HG03095 (cell line): ENCODE results near the gene HDAC7.
A peak's percentile ranks its signal among the peaks of the same experiment; 100 is the strongest.
"Not testable (repeated sequence)": the region's sequence is repeated elsewhere in the genome, so short reads cannot be mapped to it uniquely, and the experiment has no call there.

ENCODE experiments used
- ATAC-seq: cut with Tn5 transposase; IDR thresholded peaks from one replicate; pipeline ENCODE4 v1.9.1; 2021; ENCODE audit warnings: moderate library complexity; ENCODE audit not compliant: unreplicated experiment

Gene HDAC7

DNA sequence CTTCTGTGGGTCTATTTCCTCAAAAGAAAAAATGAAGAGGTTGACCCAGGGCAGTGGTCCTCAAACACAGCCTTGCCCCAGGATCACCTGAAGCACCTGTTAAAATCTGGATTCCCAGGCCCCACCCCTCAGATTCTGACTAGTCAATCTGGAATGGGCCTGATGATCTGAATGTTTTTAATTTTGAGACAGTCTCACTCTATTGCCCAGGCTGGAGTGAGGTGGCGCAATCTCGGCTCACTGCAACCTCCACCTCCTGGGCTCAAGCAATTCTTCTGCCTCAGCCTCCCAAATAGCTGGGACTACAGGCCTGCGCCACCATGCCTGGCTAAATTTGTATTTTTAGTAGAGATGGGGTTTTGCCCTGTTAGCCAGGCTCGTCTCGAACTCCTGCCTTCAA lies 4.3 kb downstream of the HDAC7 start:
- ATAC-seq, result not testable (repeated sequence)

DNA sequence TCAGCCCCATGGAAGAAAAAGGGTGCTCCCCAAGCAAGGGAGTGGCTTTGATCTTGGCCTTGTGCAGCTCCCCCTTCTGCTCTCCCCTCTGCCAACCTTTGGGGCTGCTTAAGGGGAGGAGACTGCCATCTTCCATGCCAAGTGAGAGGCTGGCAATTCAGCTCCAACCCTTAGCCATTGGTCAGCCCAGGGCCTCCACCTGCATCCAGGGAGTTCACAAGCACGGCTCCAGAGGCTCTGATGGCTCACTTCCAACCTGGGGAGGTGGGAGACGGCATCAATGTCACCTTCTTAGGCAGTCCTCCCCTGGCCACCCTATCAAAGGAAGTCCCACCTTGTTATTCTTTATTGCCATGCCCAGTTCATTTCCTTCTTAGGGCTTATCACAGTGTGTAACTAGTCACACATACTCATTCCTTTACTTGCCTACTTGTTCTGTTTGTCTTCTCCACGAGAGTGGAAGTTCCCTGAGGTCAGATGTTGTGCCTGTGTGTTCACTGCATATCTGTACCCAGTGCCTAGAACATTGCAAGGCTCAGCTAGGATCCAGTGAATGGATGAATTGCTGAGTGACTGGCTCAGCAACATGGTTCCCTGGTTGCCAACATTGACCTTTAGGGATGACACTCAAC lies 5.0 kb downstream of the HDAC7 start:
- no peak for ATAC-seq

DNA sequence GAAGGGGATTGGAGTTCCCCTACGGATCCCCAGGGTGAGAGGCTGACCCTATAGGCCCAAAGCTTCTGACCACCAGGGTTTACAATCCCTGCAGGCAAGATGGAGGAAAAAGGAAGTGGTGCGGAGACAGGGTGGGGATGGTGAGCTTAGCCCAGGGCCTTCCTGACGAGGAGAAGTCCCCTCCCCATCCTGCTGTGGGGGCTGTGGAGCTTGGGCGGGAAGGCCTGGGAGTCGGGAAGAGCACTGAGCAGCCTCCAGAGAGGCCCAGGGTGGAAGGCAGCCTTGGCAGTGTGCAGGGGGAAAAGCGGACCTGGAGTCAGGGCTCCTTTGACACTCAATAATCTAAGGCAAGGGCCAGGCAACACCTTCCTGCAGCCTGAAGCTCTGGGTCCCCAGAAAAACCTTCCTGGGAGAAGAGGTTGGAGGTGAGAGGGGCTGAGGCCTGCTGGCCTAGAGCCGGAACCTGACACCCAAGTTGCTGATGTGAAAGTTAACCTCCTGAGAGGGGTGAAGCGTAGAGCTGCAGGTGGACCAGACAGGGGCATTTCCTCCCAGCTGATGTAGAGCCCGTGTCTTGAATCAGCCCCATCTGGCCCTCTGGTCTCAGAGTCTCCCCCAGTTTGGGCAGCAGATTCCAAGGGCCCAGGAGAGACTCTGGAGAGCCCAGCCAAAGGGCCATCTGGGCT lies 6.0 kb downstream of the HDAC7 start:
- ATAC-seq, result peak; percentile 36

DNA sequence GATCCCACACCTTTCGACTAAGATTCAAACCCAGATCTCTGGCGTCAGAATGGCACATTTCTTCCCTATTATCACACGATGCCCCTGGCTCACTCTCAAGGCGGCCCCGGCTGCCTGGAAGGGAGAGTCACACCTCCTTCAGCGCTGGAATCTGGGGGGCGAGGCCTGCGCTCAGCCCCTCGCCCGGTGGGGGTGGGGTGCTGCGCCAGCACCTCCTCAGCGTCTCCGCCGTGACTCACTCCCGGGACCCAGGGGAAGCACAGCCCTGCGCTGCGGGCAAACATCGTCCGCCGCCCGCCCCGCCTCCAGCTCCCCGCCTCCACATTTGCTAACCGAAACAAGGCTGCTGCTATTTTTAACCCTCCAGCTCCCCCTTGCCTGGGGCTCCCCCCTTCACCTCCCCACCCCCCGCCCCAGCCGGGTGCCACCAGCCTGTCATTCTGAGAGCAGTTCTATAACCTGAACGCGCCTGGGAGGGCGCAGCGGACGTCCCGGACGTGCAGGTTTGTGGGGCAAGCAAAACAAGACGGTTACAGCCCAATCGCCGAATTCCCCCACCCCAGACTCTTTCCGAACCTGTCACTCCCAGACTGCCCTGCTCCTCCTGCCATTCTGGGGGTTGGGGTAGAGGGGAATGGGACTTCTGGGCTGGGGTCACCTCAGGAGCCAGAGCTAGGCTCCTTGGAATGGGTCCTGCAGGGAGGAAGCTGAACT lies 6.7 kb downstream of the HDAC7 start:
- peak; percentile 67 for ATAC-seq

DNA sequence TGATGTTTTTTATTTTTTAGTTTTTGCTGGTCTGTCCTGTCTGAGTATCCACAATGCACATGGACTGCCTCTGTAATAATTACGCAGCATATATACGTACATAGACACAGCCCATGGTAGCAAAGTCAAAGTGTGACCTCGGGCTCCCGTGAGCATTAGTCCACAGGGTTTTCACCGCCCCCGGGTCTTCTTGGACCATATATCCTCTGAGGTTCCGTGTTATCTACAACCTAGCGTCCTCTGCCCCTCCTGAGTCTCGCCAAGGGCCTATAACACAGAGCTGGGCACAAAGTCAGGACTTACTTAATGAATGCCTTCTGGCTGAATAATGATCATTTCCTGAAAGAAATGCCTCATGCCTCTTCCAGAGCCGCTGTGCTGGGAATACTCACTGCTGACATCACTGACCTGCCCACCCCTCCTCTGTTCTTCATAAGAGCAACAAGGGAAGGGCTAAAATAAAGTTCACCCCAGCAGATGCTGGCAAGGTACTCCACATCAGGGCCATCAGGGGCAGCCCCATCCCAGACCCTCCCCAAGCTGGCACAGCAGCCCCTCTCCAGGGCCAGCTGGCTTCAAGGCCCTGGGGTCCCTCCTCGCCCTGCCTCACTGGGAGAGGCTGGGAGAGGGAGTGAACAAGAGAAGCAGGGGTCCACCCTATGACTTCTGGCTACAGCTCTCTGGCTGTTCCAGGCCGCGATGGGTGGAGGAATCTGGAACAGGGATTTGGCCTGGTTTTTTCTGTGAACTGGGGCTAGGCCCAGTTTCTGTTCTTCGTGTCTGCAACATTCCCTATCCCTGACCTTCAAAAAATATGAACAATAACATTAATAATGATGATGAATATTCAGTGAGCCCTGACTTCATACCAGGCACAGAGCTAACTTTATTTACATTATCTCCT lies 7.9 kb downstream of the HDAC7 start:
- no peak for ATAC-seq

DNA sequence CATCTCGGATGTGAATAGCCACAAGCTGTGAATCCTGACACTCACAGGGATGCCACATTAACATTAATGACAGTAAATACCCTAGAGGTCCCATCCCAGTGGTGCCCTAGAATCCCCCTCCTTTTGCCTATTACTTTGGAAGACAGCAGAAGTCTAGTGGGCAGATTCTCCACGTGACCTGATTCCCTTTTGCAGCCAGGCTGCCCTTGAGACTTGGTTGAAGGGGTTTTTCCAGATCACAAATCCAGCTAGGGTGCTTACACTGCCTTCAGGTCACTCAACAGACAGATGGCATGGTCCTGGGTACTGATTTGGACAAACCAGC lies 8.7 kb downstream of the HDAC7 start:
- no peak for ATAC-seq

DNA sequence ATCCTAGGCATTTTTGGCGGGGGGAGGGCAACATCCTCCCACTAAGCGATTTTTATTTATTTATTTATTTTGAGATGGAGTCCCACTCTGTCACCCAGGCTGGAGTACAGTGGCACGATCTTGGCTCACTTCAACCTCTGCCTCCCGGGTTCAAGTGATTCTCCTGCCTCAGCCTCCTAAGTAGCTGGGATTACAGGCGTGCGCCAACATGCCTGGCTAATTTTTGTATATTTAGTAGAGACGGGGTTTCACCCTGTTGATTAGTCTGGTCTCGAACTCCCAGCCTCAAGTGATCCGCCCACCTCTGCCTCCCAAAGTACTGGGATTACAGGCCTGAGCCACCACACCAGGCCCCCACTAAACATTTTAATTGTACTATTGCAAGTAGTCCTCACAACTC lies 10.2 kb downstream of the HDAC7 start:
- ATAC-seq, result not testable (repeated sequence)

DNA sequence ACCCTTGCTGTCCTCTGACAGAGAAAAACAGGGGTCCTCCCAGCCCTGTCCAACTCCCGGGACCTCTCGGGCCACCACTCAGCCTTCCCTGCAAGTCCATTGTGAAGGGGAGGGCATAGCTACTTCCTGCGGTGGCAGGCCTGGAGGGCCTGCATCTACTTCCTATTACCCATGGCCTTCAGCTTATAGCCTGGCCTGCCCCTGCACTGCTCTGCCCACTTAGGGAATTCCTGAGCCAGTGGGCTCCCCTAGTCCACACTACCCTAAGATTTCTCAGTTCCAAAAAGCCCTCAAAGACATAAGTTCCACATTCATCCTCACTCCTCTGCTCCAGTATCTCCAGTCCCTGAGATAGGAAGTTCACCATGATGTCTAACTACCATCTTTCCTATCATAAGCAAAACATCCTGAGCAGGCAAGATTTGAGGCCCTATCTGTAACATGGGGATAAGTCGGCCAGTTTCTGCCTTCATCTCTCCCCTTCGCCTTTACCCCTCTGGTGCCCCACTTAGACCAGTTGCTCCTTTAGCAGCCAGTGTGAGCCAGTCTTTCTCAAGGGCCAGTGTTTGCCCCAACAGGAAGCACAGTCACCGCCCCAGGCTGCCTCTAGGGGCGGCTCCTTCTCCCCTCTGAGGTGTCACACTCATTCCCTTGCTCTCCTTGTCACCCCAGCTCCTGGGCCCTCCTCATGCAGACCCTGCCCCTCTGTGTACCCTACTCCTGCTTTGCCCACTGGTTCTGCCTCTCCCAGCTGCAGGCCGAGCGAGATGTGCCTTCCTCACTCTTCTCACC lies 10.9 kb downstream of the HDAC7 start:
- ATAC-seq, result no peak

DNA sequence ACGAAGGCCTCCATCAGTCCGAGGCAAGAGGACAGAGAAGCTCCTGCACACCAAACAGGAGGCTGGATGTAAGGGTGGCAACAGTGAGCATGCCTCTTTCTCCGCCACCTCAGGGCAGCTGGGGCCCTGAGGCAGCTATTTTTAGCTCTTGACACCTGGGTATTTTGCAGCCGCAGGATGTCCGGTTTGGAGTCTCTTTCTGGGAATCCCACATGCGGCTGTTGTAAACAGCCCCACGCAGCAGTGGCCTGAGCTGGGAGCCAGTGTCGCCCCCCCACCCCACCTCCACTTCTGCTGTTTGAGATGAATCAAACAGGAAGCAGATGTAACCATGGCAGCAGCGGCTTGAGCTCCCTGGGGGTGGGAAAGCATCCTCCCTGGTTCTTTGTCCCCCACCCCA lies 11.7 kb downstream of the HDAC7 start:
- ATAC-seq, result no peak

DNA sequence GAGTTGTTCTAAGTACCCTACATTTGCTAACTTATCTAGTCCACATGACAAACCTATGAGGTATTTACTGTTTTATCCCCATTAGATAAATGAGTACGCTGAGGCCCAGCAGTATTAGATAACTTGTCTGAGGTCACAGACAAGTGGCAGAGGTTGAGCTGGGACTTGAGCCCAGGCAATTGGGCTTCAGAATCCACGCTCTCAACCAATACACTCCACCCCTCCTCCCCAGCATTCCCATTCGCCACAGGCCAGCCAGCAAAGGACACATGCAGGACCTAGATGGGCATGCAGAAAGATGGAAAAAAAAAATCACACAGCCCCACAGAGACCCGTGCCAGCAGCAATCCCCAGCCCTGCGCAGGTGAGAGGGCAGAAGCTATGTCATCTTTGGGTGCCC lies 12.4 kb downstream of the HDAC7 start:
- no peak for ATAC-seq

DNA sequence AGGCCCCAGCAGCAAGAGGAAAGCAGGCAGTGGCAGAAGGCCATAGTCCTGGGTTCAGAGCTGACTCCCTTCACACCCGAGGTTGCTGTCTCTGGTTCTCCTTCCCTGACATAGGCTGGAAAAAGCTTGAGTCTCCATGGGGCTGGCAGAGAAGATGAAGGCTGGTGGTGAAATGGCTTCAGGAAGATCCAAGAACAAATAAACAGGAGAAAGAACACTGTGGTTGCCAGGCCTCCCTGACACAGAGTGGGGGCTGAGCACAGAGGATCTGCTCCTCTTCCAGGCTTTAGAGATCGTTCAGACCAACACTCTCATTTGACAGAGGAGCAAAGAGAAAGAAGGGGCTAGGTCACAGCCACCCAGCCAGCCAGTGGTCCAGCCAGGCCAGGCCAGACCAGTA lies 14.3 kb downstream of the HDAC7 start:
- no peak for ATAC-seq

DNA sequence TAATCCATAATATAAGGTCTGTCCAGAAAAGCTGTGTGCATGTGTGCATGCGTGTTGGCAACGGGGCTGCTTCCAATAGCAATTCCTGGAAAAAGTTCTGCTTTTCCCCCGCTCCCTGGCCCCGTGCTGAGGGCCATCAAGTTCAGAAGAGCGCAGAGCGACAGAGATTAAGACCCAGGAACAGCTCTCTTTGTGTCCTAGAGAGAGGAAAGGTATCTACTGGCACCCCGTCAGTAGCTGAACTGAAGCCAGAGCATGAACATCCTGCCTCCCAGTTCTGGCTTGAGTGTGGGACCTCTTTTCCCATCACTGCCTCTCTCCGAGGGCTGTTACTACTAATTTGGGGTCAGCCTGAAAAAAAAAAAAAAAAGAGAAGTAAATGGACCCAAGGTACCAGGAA lies 15.5 kb downstream of the HDAC7 start:
- no peak for ATAC-seq

DNA sequence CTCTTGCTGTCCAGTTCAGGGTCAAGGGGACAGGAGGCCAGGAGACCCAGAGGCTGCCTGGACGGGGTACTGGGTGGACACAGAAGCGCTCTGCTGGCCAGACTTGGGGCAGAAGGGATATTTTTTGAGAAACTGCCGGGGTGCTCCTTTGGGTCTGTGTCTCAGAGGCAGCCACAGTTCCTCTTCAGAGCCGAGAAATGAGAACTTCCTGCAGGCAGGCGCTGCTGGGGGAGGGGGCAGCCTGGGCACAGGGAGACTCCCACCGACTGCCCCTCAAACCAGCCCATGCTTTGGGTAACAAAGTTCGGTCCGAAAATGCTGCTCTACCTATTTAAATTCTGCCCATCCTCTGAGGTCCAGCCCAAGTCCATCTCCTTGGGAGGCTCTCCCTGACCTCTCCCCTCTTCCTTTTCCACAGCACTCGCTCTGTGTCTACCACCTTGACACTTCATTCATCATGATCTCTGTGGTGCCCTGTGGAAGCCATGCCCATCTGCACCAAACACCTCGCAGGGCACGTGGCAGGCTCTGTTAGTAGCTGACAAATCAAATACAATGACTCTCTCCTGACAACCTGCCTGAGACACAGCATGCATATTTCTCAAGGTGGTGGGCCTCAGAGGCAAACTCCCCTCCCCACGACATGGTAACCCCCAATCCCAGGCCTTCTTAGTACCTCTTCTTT lies 16.4 kb downstream of the HDAC7 start:
- no peak for ATAC-seq

DNA sequence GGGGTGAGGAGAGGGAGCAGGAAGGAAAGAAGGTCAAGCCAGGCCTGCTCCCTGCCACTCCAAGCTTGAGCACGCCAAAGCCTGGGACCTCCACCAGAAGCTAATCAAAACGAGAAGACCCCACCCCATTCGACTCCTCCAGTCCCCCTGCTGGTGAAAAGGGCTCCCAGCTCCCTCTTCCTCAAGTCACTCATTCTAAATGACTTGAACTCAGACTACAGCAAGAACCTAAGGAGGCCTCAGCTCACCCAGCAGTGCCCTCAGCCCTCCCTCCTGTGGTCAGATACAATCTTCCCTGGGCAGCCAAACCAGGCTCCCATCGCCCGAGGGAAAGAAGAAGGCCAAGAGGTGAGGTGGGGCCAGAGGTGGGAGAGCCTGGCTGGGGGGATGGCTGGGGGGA lies 17.4 kb downstream of the HDAC7 start:
- no peak for ATAC-seq

DNA sequence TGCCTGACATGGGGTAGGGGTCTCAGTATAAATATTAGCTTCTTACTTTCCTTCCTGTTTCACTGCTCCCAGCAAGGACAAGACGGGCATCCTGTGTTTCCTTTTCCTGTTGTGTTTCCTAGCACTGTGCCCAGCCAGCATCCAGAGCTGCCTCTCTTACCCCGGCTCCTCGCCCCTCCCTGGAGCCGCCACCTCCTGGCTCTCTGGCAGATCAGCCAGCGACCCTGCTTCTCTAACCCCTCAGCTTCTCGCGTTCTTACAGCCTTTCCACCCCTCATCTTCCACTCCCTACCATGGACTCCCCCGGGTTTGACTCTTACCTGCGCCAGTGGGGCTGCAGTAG lies 17.8 kb downstream of the HDAC7 start:
- no peak for ATAC-seq

DNA sequence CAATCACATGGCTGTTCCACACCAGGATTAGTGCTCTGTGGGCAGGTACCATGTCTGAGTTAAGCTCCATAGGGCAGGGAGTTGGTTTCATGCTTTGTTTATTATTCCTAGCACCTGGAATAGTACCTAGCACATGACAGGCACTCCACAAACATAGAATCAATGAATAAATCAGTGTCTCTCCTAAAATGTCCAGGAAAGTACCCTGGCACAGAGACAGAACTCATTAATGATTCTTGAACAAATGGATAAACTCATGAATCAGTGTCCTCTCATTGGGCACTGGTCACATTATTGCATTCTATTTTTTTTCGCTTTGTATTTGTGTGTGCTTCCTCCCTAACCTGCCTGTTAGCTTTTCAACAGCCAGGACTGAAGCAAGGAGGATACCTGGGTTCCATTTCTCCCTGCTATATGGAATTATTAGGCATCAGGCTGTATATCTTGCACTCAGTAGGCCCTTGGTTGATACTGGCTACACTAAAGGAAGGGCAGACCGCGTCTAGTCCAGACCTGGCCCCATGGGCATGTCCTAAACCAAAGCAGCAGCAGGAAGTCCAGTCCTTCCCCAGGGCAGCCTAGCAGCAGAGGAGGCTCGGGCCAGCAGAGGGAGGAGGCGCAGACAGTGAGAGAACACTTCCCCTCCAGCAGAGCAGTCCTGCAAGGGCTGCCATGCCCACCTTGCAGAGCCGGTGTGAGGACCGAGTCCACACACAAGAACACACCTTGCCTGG lies 18.4 kb downstream of the HDAC7 start:
- ATAC-seq, result no peak

DNA sequence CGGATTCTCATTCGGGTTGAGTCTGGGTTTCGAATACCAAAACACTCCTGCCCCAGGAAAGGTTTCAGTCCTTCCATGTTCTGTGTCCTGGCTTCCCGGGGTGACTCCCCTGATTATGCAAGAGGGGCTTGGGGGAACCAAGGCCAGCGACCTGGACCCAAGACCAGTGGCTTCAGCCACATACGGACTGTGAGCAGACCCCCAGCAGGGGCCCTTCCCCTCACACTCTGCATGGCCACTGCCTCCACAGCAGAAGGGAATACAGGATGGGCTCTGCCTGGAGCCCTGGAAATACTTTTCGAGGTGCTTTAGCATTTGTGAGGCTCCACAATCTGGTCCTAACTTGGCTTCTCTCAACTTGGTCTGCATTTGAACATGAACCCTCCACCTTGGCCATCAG lies 19.1 kb downstream of the HDAC7 start:
- no peak for ATAC-seq

DNA sequence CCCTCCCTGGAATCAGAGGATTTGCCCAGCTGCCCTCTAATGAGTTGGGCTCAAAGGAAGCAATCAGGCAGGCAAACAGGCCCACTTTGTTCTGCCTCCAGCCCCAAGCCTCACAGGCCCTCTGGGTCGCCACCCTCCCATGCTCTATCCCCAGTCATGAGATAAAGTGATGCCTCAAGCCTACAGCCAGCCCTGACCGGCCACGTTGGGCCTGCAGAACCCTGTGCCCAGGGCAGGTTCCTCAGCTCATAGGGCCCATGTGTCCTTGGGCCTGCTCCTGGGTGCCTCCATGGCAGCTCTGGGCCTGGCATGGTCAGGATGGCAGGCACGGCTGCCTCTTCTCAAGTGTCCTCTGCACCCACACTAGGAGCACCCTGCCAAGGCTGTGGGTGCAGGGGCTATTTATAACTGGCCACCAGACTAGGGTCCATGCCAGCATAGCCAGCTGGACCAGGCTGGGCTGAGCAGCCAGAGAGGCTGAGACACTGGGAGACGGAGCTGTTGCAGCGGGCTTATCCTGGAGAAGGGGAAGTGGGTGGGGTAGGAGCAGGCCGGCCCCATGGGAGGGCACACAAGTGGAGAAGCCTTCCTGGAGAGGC lies 20.2 kb downstream of the HDAC7 start:
- ATAC-seq, result no peak

DNA sequence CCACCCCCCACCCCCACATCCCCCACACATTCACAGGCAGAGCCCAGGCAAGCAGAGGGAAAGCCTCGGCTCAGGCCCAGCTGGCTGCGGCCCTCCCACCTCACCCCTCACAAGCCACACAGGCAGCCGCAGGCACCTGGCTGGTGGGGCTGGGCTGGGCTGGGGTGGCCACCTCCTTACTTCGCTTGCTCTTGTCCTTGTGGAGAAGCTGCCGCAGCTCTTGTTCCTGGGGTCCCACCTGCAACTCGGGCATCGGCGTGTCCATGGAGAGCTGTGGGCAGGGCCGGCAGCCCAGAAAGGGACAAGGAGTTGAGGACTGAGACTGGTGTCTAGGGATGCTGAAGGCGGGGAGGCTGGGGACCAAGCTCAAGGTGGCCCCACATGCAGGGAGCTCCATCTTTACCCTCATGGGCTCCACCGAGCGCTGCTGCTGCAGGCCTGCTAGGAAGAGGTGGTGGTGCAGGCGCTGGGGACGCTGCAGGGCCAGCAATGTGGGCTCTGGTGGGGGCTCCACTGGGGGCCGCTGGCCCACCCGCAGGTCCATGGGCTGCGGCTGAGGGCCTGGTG lies 21.2 kb downstream of the HDAC7 start:
- no peak for ATAC-seq
